ENCODE results near the gene ACTL10. TPM values are rescaled to one million over a fixed set of nuclear protein-coding genes. Genes with fewer than 3 reads are reported as not detected.

ACTL10 gene
- polyA plus RNA-seq, 2 of the 4 experiments (the other 2 are of a cell fraction), result not detected

DNA sequence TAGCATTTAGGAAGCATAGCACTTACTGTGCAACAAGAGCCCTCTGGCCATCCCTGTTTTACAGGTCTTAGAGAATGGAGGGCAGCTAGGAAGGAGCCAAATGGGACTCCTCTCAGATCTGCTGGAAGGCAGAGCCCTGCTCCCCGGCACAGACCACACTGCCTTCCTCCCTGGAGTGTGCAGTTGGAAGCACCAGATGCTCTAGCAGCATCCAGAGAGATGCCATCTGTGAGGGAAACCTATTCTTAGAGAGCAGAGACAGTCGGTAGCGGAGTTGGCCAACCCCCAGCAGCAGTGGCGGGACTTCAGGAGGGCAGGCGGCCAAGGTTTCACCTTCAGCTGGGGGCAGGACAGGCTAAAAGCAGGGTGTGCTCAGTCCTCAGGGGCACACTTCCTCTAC is 36.1 kb downstream of the ACTL10 start:
- DNase-seq (ENCODE audit: low read depth in 1 of 2, low spot score in 1 of 2) (no peak), ATAC-seq (peak; percentile 43 to 56; a peak in 2 of 6 replicates), FAIRE-seq (no peak)
- WGBS (ENCODE audit: missing lambda C conversion rate), result 76% methylated on average over 5 of the region's 5 CpGs
- TF ChIP-seq EP300 (IDR thresholded peaks at IDR 0.05) (no peak), POLR2A (IDR thresholded peaks at IDR 0.05; ENCODE audit: low read length) (no peak), MAX (IDR thresholded peaks at IDR 0.05) (no peak)
- Histone ChIP-seq H3K27ac (no peak overlapping the region), H3K4me3 (no peak overlapping the region), H3K9me3 (no peaks in the 10 kb centered on the region), H3K4me1 (0 out of 3 replicates have a peak, but pooled peaks cover 3% of the 10 kb centered on the region), H3K4me2 (no peak overlapping the region)
- ChIA-PET POLR2A (no interaction called here), CTCF (interaction anchor here (0.9 kb wide), 1 partner anchor 419 kb away, joined by 3 read pairs; no protein-coding TSS in a partner anchor)

DNA sequence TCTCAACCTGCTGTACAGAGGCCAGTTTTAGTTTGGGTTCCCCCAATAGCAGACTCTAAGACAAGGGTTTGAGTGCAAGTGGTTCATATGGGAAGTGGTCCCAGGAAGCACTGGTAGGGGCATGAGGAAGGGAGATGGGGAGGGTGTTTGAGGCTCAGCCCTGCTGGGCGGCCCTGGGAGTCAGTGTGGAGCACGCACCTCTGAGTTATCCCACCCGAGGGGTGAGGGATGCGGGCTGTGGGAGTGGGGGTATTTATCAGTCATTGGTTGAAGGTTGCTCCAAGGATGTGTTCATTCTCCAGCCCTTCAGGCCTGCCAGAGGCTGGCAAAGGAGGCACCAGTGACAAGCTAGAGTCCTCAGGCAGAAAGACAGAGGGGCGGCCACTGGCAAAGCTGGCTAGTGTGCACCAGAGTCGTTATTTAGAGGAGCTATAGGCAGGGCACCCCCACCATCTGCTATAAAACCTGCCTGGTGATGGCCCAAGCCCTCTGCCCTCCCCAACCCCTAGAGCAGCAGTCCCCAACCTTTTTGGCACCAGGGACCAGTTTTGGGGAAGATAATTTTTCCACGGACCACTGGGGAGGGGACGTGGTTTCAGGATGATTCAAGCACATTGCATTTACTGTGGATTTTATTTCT is 36.9 kb downstream of the ACTL10 start:
- 84% methylated on average over 8 of the region's 8 CpGs for WGBS (ENCODE audit: missing lambda C conversion rate)
- no peak overlapping the region for H3K27ac ChIP-seq
- H3K9me3 ChIP-seq, result no peaks in the 10 kb centered on the region
- H3K4me1 ChIP-seq, result 0 out of 3 replicates have a peak, but pooled peaks cover 3% of the 10 kb centered on the region
- CTCF ChIA-PET, result no interaction called here
- POLR2A ChIA-PET, result no interaction called here
- ATAC-seq (no peak; a peak in 2 of 6 replicates), DNase-seq (ENCODE audit: low read depth in 1 of 2, low spot score in 1 of 2) (no peak), FAIRE-seq (no peak)
- no peak overlapping the region for H3K4me2 ChIP-seq
- TF ChIP-seq SMC3 (IDR thresholded peaks at IDR 0.05), result no peak
- no peak for TF ChIP-seq RCOR1 (IDR thresholded peaks at IDR 0.05; ENCODE audit: low read depth, low read length)
- TF ChIP-seq CBX2 (IDR thresholded peaks at IDR 0.05; ENCODE audit: borderline replicate concordance, low read depth), result no peak
- TF ChIP-seq POLR2A (IDR thresholded peaks at IDR 0.05; ENCODE audit: low read length), result no peak
- no peak for TF ChIP-seq EHMT2 (IDR thresholded peaks at IDR 0.05; ENCODE audit: low read depth)
- no peak overlapping the region for H3K4me3 ChIP-seq

DNA sequence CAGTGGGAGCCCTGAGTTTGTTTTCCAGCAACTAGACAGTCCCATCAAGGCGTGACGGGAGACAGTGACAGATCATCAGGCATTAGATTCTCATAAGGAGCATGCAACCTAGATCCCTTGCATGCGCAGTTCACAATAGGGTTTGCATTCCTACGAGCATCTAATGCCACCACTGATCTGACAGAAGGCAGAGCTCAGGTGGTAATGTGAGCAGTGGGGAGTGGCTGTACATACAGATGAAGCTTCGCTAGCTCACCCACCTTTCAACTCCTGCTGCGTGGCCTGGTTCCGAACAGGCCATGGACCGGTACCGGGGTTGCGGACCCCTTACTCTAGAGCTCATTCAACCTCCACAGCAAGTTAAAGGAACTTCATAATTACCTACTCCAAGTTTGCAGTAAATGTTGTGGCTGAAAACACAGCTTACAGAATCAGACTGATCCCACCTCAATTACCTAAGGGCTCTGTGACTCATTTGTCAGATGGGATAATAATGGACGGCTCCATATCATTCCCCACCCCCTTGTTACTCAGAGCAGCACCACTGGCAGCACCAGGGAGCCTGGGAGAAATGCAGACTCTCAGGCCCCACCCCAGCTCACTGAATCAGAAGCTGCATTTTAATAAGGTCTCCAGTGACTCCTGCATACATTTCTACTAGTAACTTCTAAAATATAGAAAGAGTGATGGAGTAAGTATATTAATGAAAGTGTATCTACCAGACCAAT is 37.6 kb downstream of the ACTL10 start:
- WGBS (ENCODE audit: missing lambda C conversion rate), result 83% methylated on average over 11 of the region's 11 CpGs
- CTCF ChIA-PET, result no interaction called here
- H3K4me2 ChIP-seq, result no peak overlapping the region

More for the DNA sequence above, 37.6 kb downstream of the ACTL10 start:
- Histone ChIP-seq H3K4me3 (no peak overlapping the region), H3K9me3 (no peaks in the 10 kb centered on the region), H3K4me1 (peaks cover 4% of the 10 kb centered on the region; the same call in 2 of the 3 replicates), H3K27ac (no peak overlapping the region)
- TF ChIP-seq FOSB (CRISPR knock-in tag; IDR thresholded peaks at IDR 0.05), result no peak
- TF ChIP-seq, protein P1, sequence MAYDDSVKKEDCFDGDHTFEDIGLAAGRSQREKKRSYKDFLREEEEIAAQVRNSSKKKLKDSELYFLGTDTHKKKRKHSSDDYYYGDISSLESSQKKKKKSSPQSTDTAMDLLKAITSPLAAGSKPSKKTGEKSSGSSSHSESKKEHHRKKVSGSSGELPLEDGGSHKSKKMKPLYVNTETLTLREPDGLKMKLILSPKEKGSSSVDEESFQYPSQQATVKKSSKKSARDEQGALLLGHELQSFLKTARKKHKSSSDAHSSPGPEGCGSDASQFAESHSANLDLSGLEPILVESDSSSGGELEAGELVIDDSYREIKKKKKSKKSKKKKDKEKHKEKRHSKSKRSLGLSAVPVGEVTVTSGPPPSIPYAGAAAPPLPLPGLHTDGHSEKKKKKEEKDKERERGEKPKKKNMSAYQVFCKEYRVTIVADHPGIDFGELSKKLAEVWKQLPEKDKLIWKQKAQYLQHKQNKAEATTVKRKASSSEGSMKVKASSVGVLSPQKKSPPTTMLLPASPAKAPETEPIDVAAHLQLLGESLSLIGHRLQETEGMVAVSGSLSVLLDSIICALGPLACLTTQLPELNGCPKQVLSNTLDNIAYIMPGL (CRISPR knock-in tag; IDR thresholded peaks at IDR 0.05; ENCODE audit: borderline replicate concordance), result no peak
- no peak for TF ChIP-seq RAD21 (conservative IDR thresholded peaks at IDR 0.05 in 1 of 2, IDR thresholded peaks at IDR 0.05 in 1 of 2)
- no peak for TF ChIP-seq E2F6 (IDR thresholded peaks at IDR 0.05; ENCODE audit: borderline replicate concordance, low read depth)
- TF ChIP-seq CEBPB (IDR thresholded peaks at IDR 0.05), result no peak
- no peak for TF ChIP-seq RNF2 (IDR thresholded peaks at IDR 0.05; ENCODE audit: borderline replicate concordance, low read depth)
- no peak for TF ChIP-seq PBX3 (IDR thresholded peaks at IDR 0.05)
- no peak for TF ChIP-seq POLR2A (IDR thresholded peaks at IDR 0.05; ENCODE audit: low read length)
- TF ChIP-seq ZC3H11A (IDR thresholded peaks at IDR 0.05), result no peak
- no peak for TF ChIP-seq KDM5A (IDR thresholded peaks at IDR 0.05)
- TF ChIP-seq, protein P2, sequence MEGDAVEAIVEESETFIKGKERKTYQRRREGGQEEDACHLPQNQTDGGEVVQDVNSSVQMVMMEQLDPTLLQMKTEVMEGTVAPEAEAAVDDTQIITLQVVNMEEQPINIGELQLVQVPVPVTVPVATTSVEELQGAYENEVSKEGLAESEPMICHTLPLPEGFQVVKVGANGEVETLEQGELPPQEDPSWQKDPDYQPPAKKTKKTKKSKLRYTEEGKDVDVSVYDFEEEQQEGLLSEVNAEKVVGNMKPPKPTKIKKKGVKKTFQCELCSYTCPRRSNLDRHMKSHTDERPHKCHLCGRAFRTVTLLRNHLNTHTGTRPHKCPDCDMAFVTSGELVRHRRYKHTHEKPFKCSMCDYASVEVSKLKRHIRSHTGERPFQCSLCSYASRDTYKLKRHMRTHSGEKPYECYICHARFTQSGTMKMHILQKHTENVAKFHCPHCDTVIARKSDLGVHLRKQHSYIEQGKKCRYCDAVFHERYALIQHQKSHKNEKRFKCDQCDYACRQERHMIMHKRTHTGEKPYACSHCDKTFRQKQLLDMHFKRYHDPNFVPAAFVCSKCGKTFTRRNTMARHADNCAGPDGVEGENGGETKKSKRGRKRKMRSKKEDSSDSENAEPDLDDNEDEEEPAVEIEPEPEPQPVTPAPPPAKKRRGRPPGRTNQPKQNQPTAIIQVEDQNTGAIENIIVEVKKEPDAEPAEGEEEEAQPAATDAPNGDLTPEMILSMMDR (IDR thresholded peaks at IDR 0.05), result no peak
- TF ChIP-seq MYC (IDR thresholded peaks at IDR 0.05; ENCODE audit: borderline replicate concordance, low read length), result no peak
- no peak for TF ChIP-seq ZSCAN20 (CRISPR knock-in tag; IDR thresholded peaks at IDR 0.05)
- TF ChIP-seq SREBF2 (IDR thresholded peaks at IDR 0.05), result no peak
- no peak for TF ChIP-seq ATOH8 (CRISPR knock-in tag; IDR thresholded peaks at IDR 0.05; ENCODE audit: low read depth)
- no peak for TF ChIP-seq HOXB13 (CRISPR knock-in tag; IDR thresholded peaks at IDR 0.05; ENCODE audit: low read depth)
- POLR2A ChIA-PET, result no interaction called here
- FAIRE-seq (no peak), DNase-seq (ENCODE audit: low read depth in 1 of 2, low spot score in 1 of 2) (no peak), ATAC-seq (peak in 1 of 2 experiments; percentile 31; a peak in 2 of 6 replicates)

Measured in A549 (cell line).